HUES64 (cell line): Measurements from ENCODE around the gene B3GALT6.
"Not testable (repeated sequence)": the region's sequence is repeated elsewhere in the genome, so short reads cannot be mapped to it uniquely, and the experiment has no call there.

Experiments
- H3K27ac ChIP-seq: 2 replicates; pipeline ENCODE4 v1.7.0; 2013; ENCODE audit warnings: low read depth, low read length, inconsistent platforms
- H3K27me3 ChIP-seq: 2 replicates; pipeline ENCODE4 v1.6.1; 2013; ENCODE audit warnings: mild to moderate bottlenecking, low read length; ENCODE audit not compliant: insufficient read depth
- H3K36me3 ChIP-seq: 2 replicates; pipeline ENCODE4 v1.6.1; 2013; ENCODE audit warnings: mild to moderate bottlenecking, low read length; ENCODE audit not compliant: insufficient read depth
- H3K4me1 ChIP-seq: 2 replicates; pipeline ENCODE4 v1.6.1; 2013; ENCODE audit warnings: mild to moderate bottlenecking, low read length, moderate library complexity; ENCODE audit not compliant: insufficient read depth
- H3K4me3 ChIP-seq: 2 replicates; pipeline ENCODE4 v1.5.1; 2013; ENCODE audit warnings: mild to moderate bottlenecking, low read length, moderate library complexity
- H3K9ac ChIP-seq: 2 replicates; pipeline ENCODE4 v1.6.1; 2013; ENCODE audit warnings: mild to moderate bottlenecking, low read depth, low read length
- H3K9me3 ChIP-seq: 2 replicates; pipeline ENCODE4 v1.6.1; 2013; ENCODE audit warnings: low read depth, low read length; ENCODE audit not compliant: insufficient read depth
- whole genome bisulfite sequencing: fragments of 150-250, 120-280 bp; methylation state at CpG from one replicate; pipeline ENCODE4 v1.1.7; 2013; ENCODE audit warnings: missing lambda C conversion rate; 5-methylcytosine and 5-hydroxymethylcytosine counted together

The B3GALT6 gene

DNA sequence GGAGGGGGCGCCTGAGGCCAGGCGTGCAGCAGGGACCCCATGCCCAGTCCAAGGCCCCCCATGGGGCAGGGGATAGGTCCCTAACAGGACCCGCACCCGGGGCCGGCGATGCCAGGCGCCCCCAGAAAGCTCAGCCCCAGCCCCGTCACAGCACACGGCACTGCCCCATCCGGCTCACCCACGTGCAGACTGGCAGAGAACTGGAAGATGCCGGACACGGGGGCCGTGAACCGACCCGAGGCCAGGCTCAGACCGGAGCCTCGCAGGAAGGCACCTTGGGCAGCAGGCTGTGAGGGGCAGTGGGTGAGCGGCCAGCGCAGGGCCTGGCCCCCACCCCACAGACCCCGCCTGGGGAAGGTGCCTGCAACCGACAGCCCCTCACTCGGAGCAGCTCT is 11.2 kb downstream of the B3GALT6 start:
- H3K9me3 ChIP-seq: no peaks in the 10 kb centered on the region
- WGBS: 92% methylated on average over 23 of the region's 23 CpGs
- no peak overlapping the region for H3K9ac ChIP-seq
- H3K36me3 ChIP-seq: no peaks in the 10 kb centered on the region
- H3K27ac ChIP-seq: no peak overlapping the region
- peaks cover 23% of the 10 kb centered on the region for H3K27me3 ChIP-seq
- H3K4me3 ChIP-seq: no peak overlapping the region
- no peaks in the 10 kb centered on the region for H3K4me1 ChIP-seq

- H3K9ac ChIP-seq: no peak overlapping the region
- 79% methylated on average over 23 of the region's 23 CpGs for whole genome bisulfite sequencing
- H3K27ac ChIP-seq: no peak overlapping the region
These were observed 11.8 kb downstream of the B3GALT6 start for GRCh38 chr1:1243807-1244191.

GRCh38 chr1:1244192-1244811 is 12.3 kb downstream of the B3GALT6 start:
- Histone ChIP-seq H3K4me1 (no peaks in the 10 kb centered on the region), H3K27ac (no peak overlapping the region), H3K27me3 (peaks cover 23% of the 10 kb centered on the region), H3K9ac (no peak overlapping the region), H3K36me3 (no peaks in the 10 kb centered on the region), H3K9me3 (no peaks in the 10 kb centered on the region), H3K4me3 (no peak overlapping the region)
- WGBS: 86% methylated on average over 30 of the region's 30 CpGs

More at GRCh38 chr1:1243807-1244191, 11.8 kb downstream of the B3GALT6 start:
- Histone ChIP-seq H3K4me1 (no peaks in the 10 kb centered on the region), H3K27me3 (peaks cover 23% of the 10 kb centered on the region), H3K9me3 (no peaks in the 10 kb centered on the region), H3K4me3 (no peak overlapping the region), H3K36me3 (no peaks in the 10 kb centered on the region)

DNA sequence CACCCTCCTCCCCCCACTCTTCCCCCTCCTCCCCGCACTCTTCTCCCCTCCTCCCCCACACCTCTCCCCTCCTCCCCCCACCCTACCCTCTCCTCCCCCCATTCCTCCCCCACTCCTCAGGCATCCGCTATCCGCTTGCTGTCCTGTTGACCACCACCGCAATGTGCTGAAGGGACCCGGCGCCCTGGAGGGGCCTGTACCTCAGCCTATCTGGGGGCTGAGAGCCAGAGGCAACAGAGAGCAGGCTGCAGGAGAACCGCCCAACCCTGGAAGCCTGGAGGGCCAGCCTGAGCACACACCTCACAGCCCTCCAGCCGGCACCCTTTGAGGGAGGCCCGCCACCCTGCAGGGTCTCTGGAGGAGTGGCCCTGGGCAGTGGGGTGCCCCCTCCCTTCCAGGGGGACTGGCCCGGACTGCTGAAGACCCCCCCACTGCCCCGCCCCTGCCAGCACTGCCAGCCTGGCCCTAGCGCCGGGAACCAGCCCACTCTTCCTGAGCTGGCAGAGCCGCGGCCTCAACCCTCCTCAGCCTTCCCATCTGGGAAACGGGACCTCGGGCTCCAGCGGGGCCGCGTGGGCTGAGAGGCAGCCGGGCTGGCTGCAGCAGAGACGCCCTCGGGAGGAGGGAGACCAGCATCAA is 13.3 kb downstream of the B3GALT6 start:
- H3K36me3 ChIP-seq: no peaks in the 10 kb centered on the region
- WGBS: 86% methylated on average over 22 of the region's 23 CpGs
- H3K27ac ChIP-seq: no peak overlapping the region
- H3K27me3 ChIP-seq: peaks cover 23% of the 10 kb centered on the region
- no peaks in the 10 kb centered on the region for H3K4me1 ChIP-seq
- H3K9me3 ChIP-seq: no peaks in the 10 kb centered on the region
- no peak overlapping the region for H3K9ac ChIP-seq
- H3K4me3 ChIP-seq: no peak overlapping the region

DNA sequence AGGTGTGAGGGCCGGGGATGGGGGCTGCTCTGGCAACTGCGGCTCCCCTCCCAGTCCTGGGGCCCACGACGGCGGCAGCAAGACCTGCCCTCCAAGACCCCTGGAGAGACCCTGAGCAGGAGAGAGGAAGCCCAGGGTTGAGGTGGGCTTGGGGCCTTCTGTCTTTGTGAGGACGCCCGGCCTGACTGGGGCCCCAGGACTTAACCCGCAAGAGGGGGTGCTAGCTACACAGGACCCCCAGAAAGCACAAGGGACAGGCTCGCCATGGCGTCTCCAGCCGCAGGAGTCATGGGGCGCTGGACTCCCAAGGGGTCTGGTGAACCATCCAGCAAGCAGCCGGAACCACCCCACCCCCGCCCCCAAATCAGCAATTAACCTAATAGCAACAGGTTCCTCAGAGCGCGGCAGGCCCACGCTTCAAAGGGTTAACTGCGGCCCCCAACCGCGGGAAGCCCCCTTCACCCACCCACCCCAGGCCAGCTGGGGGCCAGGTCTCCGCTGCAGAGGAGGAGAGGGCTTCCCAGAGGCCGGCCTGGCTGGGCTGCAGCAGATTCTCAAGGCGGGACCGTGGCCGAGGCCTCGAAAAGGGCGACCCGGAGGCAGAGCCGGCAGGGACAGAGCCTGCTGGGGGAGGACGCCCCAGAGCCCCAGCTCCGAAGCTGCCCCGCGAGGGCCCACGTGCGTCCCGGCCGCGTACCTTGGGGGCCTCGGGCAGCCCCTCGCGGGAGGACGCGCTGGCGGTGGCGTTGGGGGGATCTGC is 14.0 kb downstream of the B3GALT6 start:
- 41% methylated on average over 45 of the region's 45 CpGs for WGBS
- Histone ChIP-seq H3K9ac (peak overlapping the region; percentile 44; the same call in 1 of the 2 replicates), H3K27ac (no peak overlapping the region), H3K27me3 (peaks cover 23% of the 10 kb centered on the region), H3K9me3 (no peaks in the 10 kb centered on the region), H3K4me3 (peak overlapping the region; percentile 36), H3K4me1 (no peaks in the 10 kb centered on the region), H3K36me3 (no peaks in the 10 kb centered on the region)

- no peaks in the 10 kb centered on the region for H3K36me3 ChIP-seq
- H3K27me3 ChIP-seq: peaks cover 23% of the 10 kb centered on the region
- H3K27ac ChIP-seq: no peak within 1 kb of the TSS
- H3K9me3 ChIP-seq: no peaks in the 10 kb centered on the region
- peak within 1 kb of the TSS; percentile 36 for H3K4me3 ChIP-seq
- H3K4me1 ChIP-seq: no peaks in the 10 kb centered on the region
- WGBS: 8% methylated on average over 74 of the region's 74 CpGs
- H3K9ac ChIP-seq: peak within 1 kb of the TSS; percentile 44; the same call in 1 of the 2 replicates
These were observed 14.7 kb downstream of the B3GALT6 start, which contains the start of gene C1QTNF12 for GRCh38 chr1:1246577-1247340. TSS of gene C1QTNF12 (minus strand) at chr1:1246722. CDS start at chr1:1246690, 32 bp downstream.

DNA sequence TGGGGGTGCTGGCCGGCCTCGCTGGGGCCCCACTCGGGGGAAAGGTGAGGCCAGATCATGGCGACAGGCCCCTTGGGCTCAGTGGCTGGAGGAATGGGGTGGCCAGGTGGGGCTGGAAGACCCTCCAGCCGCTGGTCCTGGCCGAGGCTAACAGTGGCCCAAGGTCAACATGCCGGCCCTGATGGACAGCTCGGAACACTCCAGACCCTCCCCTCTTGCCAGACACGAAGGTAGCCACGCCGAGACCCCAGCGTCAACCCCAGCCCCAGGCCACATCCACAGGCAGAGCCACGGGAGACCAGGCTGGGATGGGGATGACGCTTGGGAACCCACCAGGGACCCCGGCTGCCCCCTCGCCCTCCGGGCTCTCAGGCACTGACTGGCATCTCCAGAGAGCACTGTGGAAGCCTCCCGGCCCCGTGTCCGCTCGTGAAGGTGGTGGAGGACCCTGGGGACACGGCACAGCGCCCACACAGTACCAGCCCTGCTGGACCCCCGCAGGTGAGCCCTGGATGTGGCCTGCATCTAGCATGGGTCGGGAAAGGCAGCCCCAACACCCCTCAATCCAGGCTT is 15.4 kb downstream of the B3GALT6 start:
- H3K4me3 ChIP-seq: no peak overlapping the region
- H3K9me3 ChIP-seq: no peaks in the 10 kb centered on the region
- H3K4me1 ChIP-seq: no peaks in the 10 kb centered on the region
- H3K27me3 ChIP-seq: peaks cover 23% of the 10 kb centered on the region
- no peak overlapping the region for H3K27ac ChIP-seq
- WGBS: 79% methylated on average over 25 of the region's 25 CpGs
- H3K9ac ChIP-seq: no peak overlapping the region
- 0 out of 2 replicates have a peak, but pooled peaks cover under 1% of the 10 kb centered on the region for H3K36me3 ChIP-seq

GRCh38 chr1:1248009-1248913 is 16.2 kb downstream of the B3GALT6 start:
- not testable (repeated sequence) for H3K9ac ChIP-seq, H3K36me3 ChIP-seq, H3K27ac ChIP-seq, H3K9me3 ChIP-seq, H3K4me1 ChIP-seq, H3K4me3 ChIP-seq
- 95% methylated on average over 21 of the region's 21 CpGs for WGBS
- peaks cover 23% of the 10 kb centered on the region for H3K27me3 ChIP-seq

DNA sequence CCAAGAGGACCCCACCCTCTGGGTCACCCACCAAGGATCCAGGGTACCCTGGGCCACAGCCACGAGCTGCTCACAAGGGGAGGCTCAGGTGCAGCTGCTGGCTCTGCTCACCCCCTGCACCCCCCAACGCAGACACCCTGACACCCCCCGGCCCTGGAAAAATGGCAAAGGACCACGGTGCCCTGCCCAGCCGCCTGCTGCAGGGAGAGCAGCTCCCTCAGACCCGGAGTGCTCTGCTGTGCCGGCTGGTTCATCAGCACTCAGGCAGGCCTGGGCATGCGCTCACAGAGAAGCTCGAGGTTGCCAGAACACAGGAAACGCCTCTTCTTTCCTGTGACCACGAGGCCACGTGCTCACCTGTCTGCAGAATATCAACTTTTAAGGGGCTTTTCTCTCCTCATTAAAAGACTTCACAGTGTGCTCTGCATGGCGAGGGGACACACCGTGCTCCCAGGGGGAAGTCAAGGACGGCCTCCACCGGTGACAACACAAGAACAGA is 18.8 kb downstream of the B3GALT6 start:
- peak overlapping the region; percentile 5; the same call in 1 of the 2 replicates for H3K27ac ChIP-seq
- no peaks in the 10 kb centered on the region for H3K9me3 ChIP-seq
- H3K36me3 ChIP-seq: peaks cover 34% of the 10 kb centered on the region
- H3K27me3 ChIP-seq: peaks cover 20% of the 10 kb centered on the region
- no peak overlapping the region for H3K4me3 ChIP-seq
- H3K9ac ChIP-seq: no peak overlapping the region
- H3K4me1 ChIP-seq: no peaks in the 10 kb centered on the region
- 90% methylated on average over 16 of the region's 16 CpGs for WGBS

DNA sequence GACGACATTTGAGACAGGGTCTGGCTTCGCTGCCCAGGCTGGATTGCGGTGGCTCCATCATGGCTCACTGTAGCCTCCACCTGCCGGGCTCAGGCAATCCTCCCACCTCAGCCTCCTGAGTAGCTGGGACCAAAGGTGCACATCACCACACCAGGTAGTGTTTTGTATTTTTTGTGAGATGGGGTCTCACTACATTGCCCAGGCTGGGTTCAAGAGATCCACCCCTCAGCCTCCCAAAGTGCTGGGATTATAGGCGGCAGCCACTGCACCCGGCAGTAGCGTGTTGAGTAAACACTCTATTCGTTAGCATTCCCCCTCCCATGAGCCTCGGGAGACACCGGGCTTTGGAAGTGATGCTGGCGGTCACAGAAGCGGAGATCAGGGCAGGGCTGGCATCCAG is 21.3 kb downstream of the B3GALT6 start:
- no peaks in the 10 kb centered on the region for H3K9me3 ChIP-seq
- 95% methylated on average over 12 of the region's 12 CpGs for WGBS
- H3K27ac ChIP-seq: no peak overlapping the region
- peaks cover 44% of the 10 kb centered on the region for H3K36me3 ChIP-seq
- H3K27me3 ChIP-seq: no peaks in the 10 kb centered on the region
- peaks cover 6% of the 10 kb centered on the region; the same call in 1 of the 2 replicates for H3K4me1 ChIP-seq
- H3K9ac ChIP-seq: no peak overlapping the region
- no peak overlapping the region for H3K4me3 ChIP-seq
